HUDEP-2 (cell line): ENCODE results near the gene CCDC86.

Experiments used
- DNase-seq, 76 experiments: peaks; one replicate each; lab custom pipeline; 2025; ENCODE audit not compliant: unreplicated experiment in 76 of 76; lab: John Stamatoyannopoulos, UW

The CCDC86 gene

GRCh38 chr11:60867871-60868681 lies 26.2 kb downstream of the CCDC86 start:
- DNase-seq = no peak

- DNase-seq = no peak
These were observed 27.0 kb downstream of the CCDC86 start for GRCh38 chr11:60868682-60869450.

GRCh38 chr11:60869451-60869825 lies 27.5 kb downstream of the CCDC86 start:
- DNase-seq = no peak

GRCh38 chr11:60870276-60870675 lies 28.4 kb downstream of the CCDC86 start:
- DNase-seq = no peak

- DNase-seq = no peak
These were observed 28.9 kb downstream of the CCDC86 start for GRCh38 chr11:60870733-60871377.

- DNase-seq = peak in 2 of 76 experiments; percentile 28 to 44
These were observed 29.6 kb downstream of the CCDC86 start for GRCh38 chr11:60871378-60872061.

GRCh38 chr11:60872124-60872960 lies 30.4 kb downstream of the CCDC86 start:
- no peak for DNase-seq

- DNase-seq = no peak
These were observed 31.1 kb downstream of the CCDC86 start for GRCh38 chr11:60872961-60873524.

GRCh38 chr11:60873533-60873932 lies 31.6 kb downstream of the CCDC86 start:
- DNase-seq = no peak

GRCh38 chr11:60874421-60875365 lies 32.8 kb downstream of the CCDC86 start:
- DNase-seq = no peak

- DNase-seq = no peak
These were observed 33.7 kb downstream of the CCDC86 start for GRCh38 chr11:60875366-60876167.

- no peak for DNase-seq
These were observed 34.2 kb downstream of the CCDC86 start for GRCh38 chr11:60876168-60876485.

- DNase-seq = no peak
These were observed 36.6 kb downstream of the CCDC86 start for GRCh38 chr11:60878245-60879101.

GRCh38 chr11:60879104-60879503 lies 37.2 kb downstream of the CCDC86 start:
- no peak for DNase-seq

GRCh38 chr11:60879971-60880588 lies 38.2 kb downstream of the CCDC86 start:
- no peak for DNase-seq

- no peak for DNase-seq
These were observed 38.9 kb downstream of the CCDC86 start for GRCh38 chr11:60880643-60881282.
